T-helper 1 cell treated with Interleukin-12 subunit alpha and Interleukin-12 subunit beta and Interleukin-4 antibody, amounts not matched to agents 30 μg/mL and 1 μg/mL, for 36 hours (primary cell): Measurements from ENCODE around the gene ALPL.

Experiments
- H3K27ac Mint-ChIP-seq: one replicate; pipeline ENCODE4 v1.8.0; 2021; ENCODE audit warnings: mild to moderate bottlenecking, mixed read lengths
- H3K27me3 Mint-ChIP-seq: one replicate; pipeline ENCODE4 v1.8.0; 2021; ENCODE audit warnings: low read depth, mixed read lengths
- H3K36me3 Mint-ChIP-seq: one replicate; pipeline ENCODE4 v1.8.0; 2021; ENCODE audit warnings: low read depth, mixed read lengths
- H3K4me1 Mint-ChIP-seq: one replicate; pipeline ENCODE4 v1.8.0; 2021; ENCODE audit warnings: low read depth, mixed read lengths
- H3K4me3 Mint-ChIP-seq: one replicate; pipeline ENCODE4 v1.8.0; 2021; ENCODE audit warnings: mild to moderate bottlenecking, moderate library complexity, mixed read lengths
- H3K9me3 Mint-ChIP-seq: one replicate; pipeline ENCODE4 v1.8.0; 2021; ENCODE audit warnings: mixed read lengths

Gene ALPL

DNA sequence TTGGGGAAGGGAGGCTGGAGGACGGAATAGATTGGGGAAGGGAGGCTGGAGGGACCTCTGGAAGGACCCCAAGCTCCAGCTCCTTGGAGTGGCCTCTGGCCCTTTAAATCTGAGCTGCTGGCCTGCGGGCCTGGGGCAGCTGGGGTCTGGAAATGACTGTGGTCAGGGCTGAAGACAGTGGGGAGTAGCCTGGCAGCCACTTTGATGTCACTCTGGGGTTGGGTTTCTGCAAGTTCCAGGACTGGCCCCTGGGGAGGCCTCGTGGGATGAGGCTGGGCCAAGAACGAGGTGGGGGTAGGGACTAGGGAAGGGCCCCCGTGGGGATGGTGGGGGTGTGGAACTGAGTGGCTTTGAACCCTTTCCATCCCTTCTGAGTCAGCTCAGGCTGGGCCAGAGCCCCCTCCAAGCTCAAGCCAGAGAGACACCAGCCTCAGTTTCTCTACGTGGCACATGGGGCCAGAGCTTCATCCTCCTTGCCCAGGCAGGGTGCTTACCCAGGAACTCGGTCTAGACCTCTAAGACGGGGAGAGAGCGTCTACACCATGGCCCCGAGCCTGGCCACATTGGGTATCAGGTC, 59.7 kb downstream of the ALPL start:
- Mint-ChIP-seq H3K27me3 (peaks cover under 1% of the 10 kb centered on the region), H3K4me1 (no peaks in the 10 kb centered on the region), H3K4me3 (no peak overlapping the region), H3K36me3 (no peaks in the 10 kb centered on the region), H3K9me3 (no peaks in the 10 kb centered on the region), H3K27ac (no peak overlapping the region)

DNA sequence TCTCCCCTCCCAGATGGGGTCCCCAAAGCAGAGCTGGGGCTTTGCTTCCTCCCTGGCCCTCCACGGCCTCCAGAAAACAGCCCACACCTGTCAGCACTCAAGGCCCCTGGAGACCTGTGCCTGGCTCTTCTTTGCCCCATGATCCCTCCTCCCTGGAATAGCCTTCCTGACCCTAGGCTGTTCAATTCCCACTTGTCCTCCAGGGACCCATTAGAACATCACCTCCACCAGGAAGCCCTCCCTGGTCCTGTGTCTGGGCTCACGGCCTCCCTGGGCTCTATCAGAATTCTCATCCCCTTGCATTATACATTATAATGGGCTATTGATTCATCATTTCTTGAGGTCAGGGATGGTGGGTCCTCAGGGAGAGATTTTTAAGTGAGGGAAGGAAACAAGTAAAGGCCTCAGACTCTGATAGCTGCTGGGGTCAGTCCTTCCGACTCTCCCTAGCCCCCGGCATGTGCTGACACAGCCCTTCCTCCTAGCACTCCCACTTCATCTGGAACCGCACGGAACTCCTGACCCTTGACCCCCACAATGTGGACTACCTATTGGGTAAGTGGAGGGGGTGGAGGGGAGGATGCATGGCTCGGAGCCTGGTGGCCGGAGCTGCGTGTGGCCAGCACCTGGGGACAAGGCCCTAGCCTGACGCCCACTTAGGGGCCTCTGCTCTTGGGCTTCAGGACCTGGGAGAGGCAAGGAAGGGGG, 60.8 kb downstream of the ALPL start:
- H3K9me3 Mint-ChIP-seq, result no peaks in the 10 kb centered on the region
- no peaks in the 10 kb centered on the region for H3K36me3 Mint-ChIP-seq
- peaks cover 6% of the 10 kb centered on the region for H3K27me3 Mint-ChIP-seq
- H3K4me3 Mint-ChIP-seq, result no peak overlapping the region
- peaks cover 1% of the 10 kb centered on the region for H3K4me1 Mint-ChIP-seq
- no peak overlapping the region for H3K27ac Mint-ChIP-seq

DNA sequence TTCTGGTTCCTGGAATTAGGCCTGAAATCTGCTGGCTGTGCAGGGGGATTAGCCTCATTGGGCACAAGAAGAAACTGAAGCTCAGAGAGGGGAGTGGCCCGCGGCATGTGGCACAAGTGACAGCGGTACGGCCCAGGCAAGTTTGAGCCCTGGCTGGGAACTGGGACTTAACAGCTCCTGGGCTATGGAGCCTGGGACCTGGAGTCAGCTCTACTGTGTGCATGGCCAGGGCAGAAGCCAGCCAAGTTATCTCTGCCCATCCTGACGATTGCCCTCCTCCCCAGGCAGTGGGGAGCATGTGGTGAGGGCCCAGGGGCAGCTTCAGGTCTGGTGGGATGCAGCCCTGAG, 61.3 kb downstream of the ALPL start:
- Mint-ChIP-seq H3K27me3 (peaks cover 6% of the 10 kb centered on the region), H3K4me1 (peaks cover 1% of the 10 kb centered on the region), H3K9me3 (no peaks in the 10 kb centered on the region), H3K4me3 (no peak overlapping the region), H3K27ac (no peak overlapping the region), H3K36me3 (no peaks in the 10 kb centered on the region)

DNA sequence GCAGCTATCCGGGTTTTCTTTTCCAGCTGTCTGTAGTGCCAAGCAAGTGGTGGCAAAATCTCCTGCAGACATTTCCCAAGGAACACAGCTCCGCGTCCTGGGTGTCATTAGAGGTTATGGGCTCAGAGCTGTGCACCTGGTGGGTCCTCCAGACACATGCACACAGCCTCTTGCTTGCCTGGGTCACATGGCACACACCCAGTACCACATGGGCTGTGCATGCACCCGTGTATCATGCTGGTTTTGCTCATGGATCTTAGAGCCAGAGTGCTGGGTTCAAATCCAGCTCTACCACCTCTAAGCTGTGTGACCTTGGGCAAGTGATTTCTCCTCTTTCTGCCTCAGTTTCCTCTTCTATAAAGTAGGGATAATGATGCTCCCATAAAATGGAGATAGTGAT, 61.7 kb downstream of the ALPL start:
- Mint-ChIP-seq H3K36me3 (no peaks in the 10 kb centered on the region), H3K27me3 (peaks cover 7% of the 10 kb centered on the region), H3K4me1 (peaks cover 1% of the 10 kb centered on the region), H3K4me3 (no peak overlapping the region), H3K9me3 (no peaks in the 10 kb centered on the region), H3K27ac (no peak overlapping the region)

DNA sequence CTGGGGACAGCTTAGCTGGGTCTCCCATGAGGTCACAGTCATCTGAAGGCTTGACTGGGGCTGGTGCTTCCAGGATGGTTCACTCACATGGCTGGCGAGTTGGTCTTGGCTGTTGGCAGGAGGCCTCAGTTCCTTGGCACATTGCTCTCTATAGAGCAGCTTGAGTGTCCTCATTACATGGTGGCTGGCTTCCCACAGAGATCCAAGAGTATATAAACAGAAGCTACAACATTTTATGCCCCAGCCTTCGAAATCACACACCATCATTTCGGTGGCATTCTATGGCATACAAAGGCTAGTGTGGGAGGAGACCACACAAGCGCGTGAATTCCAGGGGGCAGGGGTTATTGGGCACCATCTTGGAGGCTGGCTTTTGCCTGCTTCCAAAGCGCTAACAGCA, 63.0 kb downstream of the ALPL start:
- H3K27me3 Mint-ChIP-seq, result peaks cover 11% of the 10 kb centered on the region
- H3K9me3 Mint-ChIP-seq, result no peaks in the 10 kb centered on the region
- H3K4me1 Mint-ChIP-seq, result peaks cover 1% of the 10 kb centered on the region
- H3K36me3 Mint-ChIP-seq, result no peaks in the 10 kb centered on the region
- no peak overlapping the region for H3K4me3 Mint-ChIP-seq
- no peak overlapping the region for H3K27ac Mint-ChIP-seq

DNA sequence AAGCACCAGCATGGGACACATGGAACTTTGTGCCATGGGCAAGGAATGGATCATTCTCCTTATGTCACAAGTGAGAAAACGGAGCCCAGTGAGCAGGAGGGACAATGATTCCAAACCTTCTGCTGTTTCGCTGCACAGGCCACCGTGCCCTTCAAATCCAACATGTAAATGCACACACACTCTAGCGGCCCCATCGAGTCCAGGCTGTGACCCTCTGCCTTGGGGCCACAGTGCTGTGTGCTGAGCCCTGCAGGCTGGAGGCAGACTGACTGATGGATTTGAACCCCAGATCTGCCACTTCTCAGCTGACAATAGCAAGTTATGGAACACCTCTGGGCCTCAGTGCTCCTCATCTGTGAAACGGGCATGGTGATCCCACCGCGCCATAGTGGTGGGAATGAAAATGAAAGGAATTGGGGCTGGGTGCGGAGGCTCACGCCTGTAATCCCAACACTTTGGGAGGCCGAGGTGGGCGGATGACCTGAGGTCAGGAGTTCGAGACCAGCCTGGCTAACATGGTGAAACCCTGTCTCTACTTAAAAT, 63.6 kb downstream of the ALPL start:
- no peak overlapping the region for H3K4me3 Mint-ChIP-seq
- H3K4me1 Mint-ChIP-seq, result peaks cover 1% of the 10 kb centered on the region
- H3K27me3 Mint-ChIP-seq, result peaks cover 11% of the 10 kb centered on the region
- H3K27ac Mint-ChIP-seq, result no peak overlapping the region
- no peaks in the 10 kb centered on the region for H3K9me3 Mint-ChIP-seq
- H3K36me3 Mint-ChIP-seq, result no peaks in the 10 kb centered on the region

DNA sequence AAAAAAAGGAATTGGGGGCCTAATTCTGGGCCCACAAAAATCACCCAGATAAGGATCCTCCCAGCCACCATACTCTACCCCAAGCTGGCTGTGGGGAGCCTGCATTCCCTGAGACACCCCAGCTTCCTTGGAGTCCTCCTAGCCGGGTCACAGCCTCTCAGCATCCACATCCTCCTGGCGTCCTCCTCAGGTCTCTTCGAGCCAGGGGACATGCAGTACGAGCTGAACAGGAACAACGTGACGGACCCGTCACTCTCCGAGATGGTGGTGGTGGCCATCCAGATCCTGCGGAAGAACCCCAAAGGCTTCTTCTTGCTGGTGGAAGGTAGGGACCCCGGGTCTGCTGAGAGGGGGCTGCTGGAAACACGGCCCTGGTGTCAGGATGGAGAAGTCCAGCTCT, 64.3 kb downstream of the ALPL start:
- H3K27me3 Mint-ChIP-seq, result peaks cover 11% of the 10 kb centered on the region
- H3K27ac Mint-ChIP-seq, result no peak overlapping the region
- H3K4me1 Mint-ChIP-seq, result peaks cover 1% of the 10 kb centered on the region
- no peaks in the 10 kb centered on the region for H3K9me3 Mint-ChIP-seq
- H3K4me3 Mint-ChIP-seq, result no peak overlapping the region
- no peaks in the 10 kb centered on the region for H3K36me3 Mint-ChIP-seq

DNA sequence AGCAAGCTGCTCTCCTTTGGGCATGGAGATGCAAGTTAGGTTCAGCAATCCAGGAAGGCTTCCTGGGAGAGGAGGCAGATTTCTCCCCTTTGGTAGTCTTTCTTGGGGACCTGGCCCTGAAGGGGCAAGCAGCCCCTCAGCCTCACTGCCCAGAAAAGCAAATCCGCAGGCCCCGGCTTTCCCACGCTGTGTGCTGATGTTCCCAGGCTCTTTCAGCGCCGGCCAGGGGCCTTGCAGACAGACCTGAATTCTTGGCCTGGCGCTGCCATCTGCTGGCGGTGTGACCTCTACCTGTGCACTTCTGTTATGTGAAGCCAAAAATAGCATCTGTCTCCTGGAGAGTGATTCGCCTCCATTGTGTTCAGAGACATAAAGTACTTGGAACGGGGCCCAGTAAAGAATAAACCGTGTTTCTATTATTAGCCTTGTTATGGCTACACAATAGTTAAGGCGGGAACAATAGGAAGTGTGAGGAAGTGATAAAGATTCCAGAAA, 64.8 kb downstream of the ALPL start:
- H3K27me3 Mint-ChIP-seq, result peaks cover 11% of the 10 kb centered on the region
- no peak overlapping the region for H3K4me3 Mint-ChIP-seq
- H3K27ac Mint-ChIP-seq, result no peak overlapping the region

DNA sequence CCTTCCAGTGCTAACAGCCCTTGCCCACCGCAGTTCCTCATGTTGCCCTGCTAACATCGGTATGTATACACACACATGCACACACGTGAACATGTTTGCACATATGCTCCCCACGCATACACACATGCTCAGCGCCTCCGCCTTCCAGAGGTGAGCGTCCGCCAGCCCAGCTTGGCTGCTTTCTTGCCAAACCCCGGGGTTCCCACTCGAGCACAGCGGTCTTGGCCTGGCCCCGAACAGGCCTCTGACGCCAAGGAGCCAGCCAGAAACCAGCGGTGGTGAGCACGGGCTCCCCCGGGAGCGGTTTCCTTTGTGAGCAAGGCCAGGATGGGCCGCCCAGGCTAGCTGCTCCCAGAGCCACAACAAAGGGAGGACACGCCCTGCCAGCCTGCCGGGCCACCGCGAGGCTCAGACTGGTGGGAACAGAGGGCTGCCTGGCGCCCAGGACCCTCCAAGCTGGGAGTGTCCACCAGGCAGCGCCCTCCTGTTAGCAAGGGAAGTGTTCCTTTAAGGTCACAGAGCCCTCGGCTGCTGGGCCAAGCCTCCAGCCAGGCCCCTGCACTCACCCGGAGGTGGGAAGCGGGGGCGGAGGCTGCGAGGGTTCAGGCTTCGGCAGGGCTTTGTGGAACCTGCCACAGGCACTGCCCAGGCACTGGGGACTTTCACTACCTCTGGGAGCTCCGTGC, 65.4 kb downstream of the ALPL start:
- H3K4me3 Mint-ChIP-seq, result no peak overlapping the region
- no peaks in the 10 kb centered on the region for H3K36me3 Mint-ChIP-seq
- peaks cover 1% of the 10 kb centered on the region for H3K4me1 Mint-ChIP-seq
- no peak overlapping the region for H3K27ac Mint-ChIP-seq
- no peaks in the 10 kb centered on the region for H3K9me3 Mint-ChIP-seq
- peaks cover 11% of the 10 kb centered on the region for H3K27me3 Mint-ChIP-seq

More for the DNA sequence above, 64.8 kb downstream of the ALPL start:
- H3K9me3 Mint-ChIP-seq, result no peaks in the 10 kb centered on the region
- peaks cover 1% of the 10 kb centered on the region for H3K4me1 Mint-ChIP-seq
- no peaks in the 10 kb centered on the region for H3K36me3 Mint-ChIP-seq

DNA sequence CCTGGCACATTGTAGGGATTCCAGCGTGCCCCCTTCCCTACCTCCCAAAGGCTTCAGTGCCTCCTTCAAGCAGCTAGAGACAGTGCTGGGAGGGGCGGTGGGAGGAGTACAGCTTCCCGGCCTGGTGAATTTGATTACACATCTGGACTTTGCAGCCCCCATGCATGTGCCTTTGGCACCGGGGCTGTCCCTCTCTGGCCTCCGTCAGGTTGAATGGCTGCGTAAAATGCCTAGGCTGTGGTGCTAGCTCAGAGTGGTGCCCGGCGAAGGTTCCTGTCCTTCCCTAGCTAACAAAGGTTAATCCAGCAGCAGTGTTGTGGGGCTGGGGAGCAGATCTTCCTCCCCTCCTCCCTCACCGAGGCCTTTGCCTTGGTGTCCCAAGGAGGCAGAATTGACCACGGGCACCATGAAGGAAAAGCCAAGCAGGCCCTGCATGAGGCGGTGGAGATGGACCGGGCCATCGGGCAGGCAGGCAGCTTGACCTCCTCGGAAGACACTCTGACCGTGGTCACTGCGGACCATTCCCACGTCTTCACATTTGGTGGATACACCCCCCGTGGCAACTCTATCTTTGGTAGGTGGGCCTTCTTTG, 66.2 kb downstream of the ALPL start:
- H3K27ac Mint-ChIP-seq, result no peak overlapping the region
- H3K4me3 Mint-ChIP-seq, result no peak overlapping the region
- no peaks in the 10 kb centered on the region for H3K36me3 Mint-ChIP-seq
- H3K9me3 Mint-ChIP-seq, result no peaks in the 10 kb centered on the region
- H3K4me1 Mint-ChIP-seq, result peaks cover 1% of the 10 kb centered on the region
- H3K27me3 Mint-ChIP-seq, result peaks cover 11% of the 10 kb centered on the region

DNA sequence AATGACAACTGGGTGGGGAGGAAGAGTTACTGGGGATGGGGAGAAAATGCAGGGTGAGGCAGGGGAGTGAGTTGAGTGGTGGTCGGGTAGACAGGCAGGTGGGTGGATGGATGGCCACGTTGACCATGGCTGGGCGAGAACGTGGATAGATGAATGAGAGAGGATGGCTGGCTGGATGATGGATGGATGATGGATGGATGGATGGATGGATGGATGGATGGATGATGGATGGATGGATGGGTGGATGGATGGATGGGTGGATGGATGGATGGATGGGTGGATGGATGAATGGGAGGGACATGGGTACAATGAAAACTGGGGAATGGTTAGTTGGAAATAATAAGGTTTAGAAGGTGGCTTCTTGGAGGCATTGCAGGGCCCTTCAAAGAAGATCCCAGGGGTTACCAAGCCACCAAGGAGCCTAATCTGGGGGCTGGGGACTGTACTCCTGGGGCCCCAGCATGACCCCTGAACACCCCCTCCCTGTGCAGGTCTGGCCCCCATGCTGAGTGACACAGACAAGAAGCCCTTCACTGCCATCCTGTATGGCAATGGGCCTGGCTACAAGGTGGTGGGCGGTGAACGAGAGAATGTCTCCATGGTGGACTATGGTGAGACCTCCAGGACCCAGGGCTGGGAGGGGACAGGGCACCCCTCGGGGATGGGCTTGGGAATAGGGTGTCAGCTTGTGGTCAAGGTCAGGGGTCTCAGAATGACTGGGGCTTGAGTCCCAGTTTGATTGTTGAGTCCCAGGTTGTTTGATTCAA, 67.0 kb downstream of the ALPL start:
- Mint-ChIP-seq H3K36me3 (no peaks in the 10 kb centered on the region), H3K4me1 (peaks cover 1% of the 10 kb centered on the region), H3K4me3 (no peak overlapping the region), H3K9me3 (no peaks in the 10 kb centered on the region), H3K27me3 (peaks cover 11% of the 10 kb centered on the region), H3K27ac (no peak overlapping the region)

DNA sequence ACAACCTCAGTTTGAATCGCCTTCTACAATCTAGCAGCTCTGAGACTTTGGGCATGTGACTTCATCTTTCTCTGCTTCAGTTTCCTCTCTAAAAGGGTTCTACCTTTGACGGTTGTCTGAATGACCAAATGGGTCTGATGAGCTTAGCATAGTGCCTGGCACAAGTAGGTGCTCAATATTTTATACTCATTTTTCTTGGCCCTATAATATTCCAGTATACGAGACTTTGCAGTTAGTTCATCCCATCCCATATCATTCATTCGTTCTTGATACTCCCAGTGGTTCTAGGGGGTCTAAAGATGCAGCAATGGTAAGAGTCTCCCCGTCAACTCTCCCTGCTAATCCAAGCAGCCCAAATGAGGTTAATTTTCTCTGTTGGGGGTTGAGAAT, 67.6 kb downstream of the ALPL start:
- Mint-ChIP-seq H3K27ac (no peak overlapping the region), H3K9me3 (no peaks in the 10 kb centered on the region), H3K4me3 (no peak overlapping the region), H3K36me3 (no peaks in the 10 kb centered on the region), H3K27me3 (peaks cover 11% of the 10 kb centered on the region), H3K4me1 (peaks cover 1% of the 10 kb centered on the region)

DNA sequence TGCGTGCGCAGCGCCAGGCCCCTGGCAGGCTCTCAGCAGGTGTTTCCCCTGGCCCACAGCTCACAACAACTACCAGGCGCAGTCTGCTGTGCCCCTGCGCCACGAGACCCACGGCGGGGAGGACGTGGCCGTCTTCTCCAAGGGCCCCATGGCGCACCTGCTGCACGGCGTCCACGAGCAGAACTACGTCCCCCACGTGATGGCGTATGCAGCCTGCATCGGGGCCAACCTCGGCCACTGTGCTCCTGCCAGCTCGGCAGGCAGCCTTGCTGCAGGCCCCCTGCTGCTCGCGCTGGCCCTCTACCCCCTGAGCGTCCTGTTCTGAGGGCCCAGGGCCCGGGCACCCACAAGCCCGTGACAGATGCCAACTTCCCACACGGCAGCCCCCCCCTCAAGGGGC, 68.1 kb downstream of the ALPL start:
- Mint-ChIP-seq H3K27ac (no peak overlapping the region), H3K36me3 (no peaks in the 10 kb centered on the region), H3K4me1 (peaks cover 1% of the 10 kb centered on the region), H3K9me3 (no peaks in the 10 kb centered on the region), H3K27me3 (peaks cover 11% of the 10 kb centered on the region), H3K4me3 (no peak overlapping the region)

DNA sequence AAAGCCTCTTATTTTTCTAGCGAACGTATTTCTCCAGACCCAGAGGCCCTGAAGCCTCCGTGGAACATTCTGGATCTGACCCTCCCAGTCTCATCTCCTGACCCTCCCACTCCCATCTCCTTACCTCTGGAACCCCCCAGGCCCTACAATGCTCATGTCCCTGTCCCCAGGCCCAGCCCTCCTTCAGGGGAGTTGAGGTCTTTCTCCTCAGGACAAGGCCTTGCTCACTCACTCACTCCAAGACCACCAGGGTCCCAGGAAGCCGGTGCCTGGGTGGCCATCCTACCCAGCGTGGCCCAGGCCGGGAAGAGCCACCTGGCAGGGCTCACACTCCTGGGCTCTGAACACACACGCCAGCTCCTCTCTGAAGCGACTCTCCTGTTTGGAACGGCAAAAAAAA, 68.7 kb downstream of the ALPL start:
- H3K36me3 Mint-ChIP-seq, result no peaks in the 10 kb centered on the region

More for the DNA sequence above, 68.7 kb downstream of the ALPL start:
- H3K4me3 Mint-ChIP-seq, result no peak overlapping the region
- peaks cover 1% of the 10 kb centered on the region for H3K4me1 Mint-ChIP-seq
- H3K9me3 Mint-ChIP-seq, result no peaks in the 10 kb centered on the region
- H3K27ac Mint-ChIP-seq, result no peak overlapping the region
- peaks cover 14% of the 10 kb centered on the region for H3K27me3 Mint-ChIP-seq
